ENCODE measurements around the gene PGRMC1.
"Not testable (repeated sequence)": the region's sequence is repeated elsewhere in the genome, so short reads cannot be mapped to it uniquely, and the experiment has no call there.

Gene PGRMC1

DNA sequence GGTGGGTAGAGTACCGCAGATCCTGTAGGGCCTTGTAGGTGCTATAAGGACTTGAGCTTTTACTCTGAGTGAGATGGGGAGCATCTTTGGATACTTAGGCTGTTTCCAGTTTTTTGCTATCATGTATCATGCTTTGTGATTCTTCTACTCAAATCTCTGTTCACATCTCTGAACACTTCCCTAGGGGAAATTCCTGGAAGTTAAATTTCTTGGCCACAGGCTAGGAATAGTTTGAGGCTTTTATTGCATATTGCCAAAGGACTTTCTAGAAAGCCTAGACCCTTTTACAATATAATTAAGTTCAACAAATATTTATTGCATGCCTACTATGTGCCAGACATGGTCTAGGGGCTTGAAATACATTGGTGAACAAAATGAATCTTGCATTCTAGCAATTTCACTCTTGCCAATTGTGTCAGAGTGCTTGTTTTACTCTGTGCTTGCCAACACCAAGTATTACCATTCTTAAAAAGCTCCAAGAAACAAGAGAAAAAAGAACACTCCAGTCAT is 4.1 kb upstream of the PGRMC1 start:
- in situ Hi-C loops (cut with MboI; ENCODE audit: low sequenced_read_pairs): no loop called here

DNA sequence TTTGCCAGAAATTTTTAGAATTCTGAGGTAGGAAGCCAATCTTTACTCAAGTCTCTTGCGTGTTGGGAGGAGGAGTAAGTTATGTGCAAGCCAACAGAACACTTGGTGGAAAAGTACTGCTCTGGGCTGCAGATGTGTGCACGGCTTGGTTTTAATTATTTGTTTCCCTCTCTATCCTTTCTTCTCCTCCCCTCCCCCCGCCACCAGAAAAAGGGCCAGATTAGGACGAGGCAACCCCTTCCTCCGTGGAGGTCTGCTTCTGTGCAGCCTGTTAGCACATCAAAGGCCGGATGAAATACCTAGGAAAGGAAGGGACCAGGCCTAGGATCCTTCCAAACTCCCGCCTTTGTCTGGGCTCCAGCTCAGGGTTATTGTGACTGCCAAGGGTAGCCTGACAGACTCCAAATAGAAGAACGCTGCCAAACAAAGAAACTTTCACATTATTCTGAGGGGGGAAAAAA is 1.0 kb upstream of the PGRMC1 start:
- in situ Hi-C loops (cut with MboI; ENCODE audit: low sequenced_read_pairs): no loop called here

DNA sequence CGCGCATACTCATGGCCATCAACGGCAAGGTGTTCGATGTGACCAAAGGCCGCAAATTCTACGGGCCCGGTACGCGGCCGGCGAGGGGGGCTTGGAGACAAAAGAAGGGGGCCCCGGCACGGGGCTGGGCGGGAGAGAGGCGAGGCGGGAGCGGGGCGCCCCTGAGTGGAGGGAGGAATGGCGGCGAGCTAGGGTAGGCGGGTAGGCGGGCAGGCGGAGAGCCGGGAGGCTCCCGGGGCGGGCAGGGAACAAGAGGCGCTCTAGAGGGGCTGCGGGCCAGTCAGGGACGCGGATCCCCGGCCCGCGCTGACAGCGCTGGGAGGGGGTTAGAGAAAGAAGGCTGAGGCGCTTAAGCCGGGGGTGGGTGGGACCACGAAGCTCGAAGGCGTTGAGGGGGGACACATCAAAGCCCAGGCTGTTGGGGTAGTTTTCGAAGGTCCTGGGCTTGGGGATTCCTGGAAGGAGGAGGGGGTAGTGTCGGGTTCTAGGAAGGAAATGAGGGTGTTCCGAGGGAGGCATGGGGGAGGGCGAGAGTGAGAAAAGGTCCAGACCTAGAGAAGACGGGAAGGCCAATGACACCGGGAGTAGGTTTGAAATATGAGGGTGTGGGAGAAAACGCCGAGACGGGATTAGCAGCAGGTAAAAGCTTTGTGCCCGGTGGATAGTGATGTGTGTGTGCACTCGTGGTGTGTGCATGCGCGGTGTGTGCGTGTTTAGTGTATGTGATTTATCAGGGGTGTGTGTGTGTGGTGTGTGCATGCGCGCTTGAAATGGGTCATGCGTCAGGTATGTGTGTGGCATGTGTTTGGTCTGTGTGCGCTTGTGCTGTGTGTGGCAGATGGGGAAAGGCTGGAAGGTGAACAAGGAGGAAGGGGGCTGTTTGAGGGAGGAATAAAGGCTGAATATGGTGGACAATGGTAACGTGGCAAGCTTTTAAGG is 807 bp downstream of the PGRMC1 start:
- in situ Hi-C loops (cut with MboI; ENCODE audit: low sequenced_read_pairs): no loop called here

DNA sequence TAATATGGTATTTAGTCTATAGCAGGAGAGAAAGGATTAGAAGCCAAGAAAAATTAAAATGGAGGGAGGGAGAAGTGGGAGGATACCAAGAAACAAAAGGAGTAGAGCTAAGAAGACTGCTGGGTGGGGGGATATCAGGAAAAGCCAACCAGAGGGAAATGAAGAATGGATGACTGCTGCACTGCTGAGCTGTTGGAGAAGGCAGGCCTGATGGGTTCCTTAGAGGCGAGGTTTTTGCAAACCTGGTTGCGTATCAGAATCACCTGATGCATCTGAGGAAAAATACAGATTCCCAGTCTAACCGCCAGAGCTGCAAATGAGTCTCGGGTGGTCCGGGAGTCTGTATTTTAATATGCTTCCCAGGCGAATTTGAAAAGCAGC is 1.5 kb downstream of the PGRMC1 start:
- in situ Hi-C loops (cut with MboI; ENCODE audit: low sequenced_read_pairs): no loop called here

DNA sequence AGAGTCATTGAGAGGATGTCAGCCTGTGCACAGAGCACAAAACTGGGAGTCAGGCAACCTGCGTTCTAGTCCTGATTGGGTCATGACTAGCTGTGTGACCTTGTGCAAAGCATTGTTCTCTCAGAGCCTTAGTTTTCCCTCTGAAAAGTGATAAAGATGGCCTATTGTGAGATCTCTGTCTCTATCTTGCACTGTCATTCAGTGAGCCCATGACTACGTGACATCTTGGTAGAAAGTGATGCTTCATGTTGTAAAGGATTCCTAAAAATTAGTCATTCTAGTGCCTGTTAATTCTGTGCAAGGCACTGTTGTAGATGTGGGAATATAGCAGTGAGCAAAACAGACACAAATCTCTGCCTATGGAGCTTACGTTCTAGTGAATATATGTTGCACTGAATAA is 2.5 kb downstream of the PGRMC1 start:
- in situ Hi-C loops (cut with MboI; ENCODE audit: low sequenced_read_pairs): no loop called here

DNA sequence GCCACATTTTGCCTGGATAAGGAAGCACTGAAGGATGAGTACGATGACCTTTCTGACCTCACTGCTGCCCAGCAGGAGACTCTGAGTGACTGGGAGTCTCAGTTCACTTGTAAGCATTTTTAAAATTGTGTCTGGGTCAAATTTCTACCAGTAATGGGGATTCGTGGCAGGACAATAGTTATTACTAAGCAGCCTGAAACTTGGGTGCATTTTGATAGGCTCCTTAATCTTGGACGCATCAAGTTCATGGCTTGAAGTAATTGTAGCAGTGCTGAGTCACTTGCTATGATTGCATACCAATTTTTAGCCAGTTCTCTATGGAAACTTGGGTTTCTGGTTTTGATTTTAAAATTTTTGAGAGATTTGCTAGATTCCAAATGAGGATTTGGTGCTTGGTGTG is 4.3 kb downstream of the PGRMC1 start:
- in situ Hi-C loops (cut with MboI; ENCODE audit: low sequenced_read_pairs): no loop called here

DNA sequence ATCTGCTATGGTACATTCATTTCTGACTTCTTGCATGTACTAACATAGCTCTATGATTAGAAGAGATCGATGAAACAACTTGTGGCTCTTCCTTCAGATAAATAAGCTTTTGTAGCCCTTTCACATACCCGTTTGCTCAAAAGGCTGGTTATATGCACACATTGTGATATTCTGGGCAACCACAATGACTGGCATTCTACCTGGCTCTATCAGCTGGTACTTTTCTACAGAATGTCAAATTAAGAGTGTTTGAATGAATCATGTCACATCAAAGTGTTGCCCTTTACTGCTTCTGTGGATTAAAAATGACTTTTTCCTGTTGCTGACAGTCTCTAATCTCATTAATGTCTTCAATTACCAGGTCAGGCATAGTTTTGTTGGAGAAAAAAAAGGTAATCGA is 11.6 kb downstream of the PGRMC1 start:
- in situ Hi-C loops (cut with MboI; ENCODE audit: low sequenced_read_pairs): no loop called here

DNA sequence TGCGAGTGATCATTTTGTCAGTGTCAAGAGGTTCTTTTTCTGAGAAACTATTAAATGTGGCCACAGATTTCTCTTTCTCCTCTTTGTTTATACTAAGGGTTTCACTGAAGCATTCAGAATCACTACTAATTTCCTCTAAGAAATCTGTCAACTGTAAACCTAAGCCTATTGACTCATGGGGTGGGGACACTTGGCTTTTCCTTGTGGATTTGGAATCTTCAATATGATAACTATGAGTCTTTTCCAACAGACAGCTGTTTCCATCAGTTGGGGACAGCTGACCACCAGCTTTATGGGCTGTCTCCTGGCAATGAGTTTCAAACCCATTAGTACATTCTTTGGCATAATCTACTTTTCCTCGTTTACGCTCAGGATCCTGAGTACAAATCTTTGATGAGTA is 13.8 kb downstream of the PGRMC1 start:
- in situ Hi-C loops (cut with MboI; ENCODE audit: low sequenced_read_pairs): no loop called here

DNA sequence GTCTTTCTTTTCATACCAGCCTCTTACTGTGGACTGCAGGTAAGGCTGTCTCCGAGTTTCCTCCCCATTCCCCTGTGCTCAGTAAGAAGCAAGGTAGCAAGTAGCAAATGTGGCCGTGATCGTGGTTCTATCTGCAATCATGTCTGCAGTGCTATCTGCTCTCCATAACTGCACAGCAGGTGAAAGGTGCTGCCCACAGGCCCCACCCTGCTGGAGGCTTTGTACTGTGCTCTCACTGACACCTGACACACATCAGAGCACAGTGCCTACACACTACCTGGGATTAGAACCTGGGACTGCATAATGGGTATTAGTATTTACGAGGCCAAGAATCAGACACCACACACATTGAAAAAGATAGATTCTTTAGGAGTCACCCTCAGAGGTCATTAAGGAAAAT is 15.3 kb downstream of the PGRMC1 start:
- in situ Hi-C loops (cut with MboI; ENCODE audit: low sequenced_read_pairs): no loop called here

DNA sequence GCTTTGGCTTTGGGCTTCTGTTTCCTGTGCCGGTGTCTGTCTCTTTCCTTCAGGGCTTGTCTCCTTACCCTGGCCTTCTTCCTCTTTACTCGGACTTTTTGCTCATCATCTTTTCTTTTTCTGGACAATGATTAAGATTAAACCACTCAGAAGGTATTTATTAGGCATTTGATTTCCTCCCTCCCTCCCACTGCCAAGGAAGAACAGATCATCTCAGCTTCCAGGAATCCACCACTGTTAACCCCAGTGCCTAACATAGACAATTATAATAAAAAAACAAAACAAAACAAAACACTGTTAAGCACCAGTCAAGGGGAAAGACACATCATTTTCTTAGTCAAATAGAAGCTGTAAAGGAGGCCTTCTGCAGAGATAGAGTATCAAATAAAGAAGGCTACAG is 16.6 kb downstream of the PGRMC1 start:
- in situ Hi-C loops (cut with MboI; ENCODE audit: low sequenced_read_pairs): no loop called here

DNA sequence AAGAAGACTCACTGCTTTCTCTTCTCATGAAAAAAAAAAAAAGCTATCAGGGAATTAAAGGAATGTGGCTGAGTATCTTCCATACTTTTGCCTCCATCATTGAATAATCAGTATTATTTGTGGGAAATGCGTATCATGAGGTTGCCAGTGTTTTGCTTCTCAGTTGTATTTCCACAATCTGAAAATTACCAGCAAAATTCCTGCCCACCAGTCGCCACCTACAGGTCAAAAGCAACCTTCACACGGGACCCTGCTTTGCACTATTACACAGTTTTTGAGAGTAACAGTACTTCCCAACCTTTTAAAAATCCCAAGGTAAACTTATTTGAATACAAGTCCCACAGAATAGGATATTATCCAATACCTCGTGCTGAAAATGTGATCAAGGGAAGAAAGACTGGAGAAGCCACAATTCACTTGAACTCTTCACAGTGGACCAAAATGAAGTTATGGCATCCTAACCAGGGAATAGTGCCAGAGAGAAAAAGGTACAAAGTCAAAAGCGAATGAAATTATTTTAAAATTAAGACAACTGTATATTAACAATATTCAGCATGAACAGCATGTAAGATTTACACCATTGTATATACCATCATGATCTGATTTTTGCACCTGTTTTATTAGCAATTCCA is 30.4 kb downstream of the PGRMC1 start:
- in situ Hi-C loops (cut with MboI; ENCODE audit: low sequenced_read_pairs): no loop called here

DNA sequence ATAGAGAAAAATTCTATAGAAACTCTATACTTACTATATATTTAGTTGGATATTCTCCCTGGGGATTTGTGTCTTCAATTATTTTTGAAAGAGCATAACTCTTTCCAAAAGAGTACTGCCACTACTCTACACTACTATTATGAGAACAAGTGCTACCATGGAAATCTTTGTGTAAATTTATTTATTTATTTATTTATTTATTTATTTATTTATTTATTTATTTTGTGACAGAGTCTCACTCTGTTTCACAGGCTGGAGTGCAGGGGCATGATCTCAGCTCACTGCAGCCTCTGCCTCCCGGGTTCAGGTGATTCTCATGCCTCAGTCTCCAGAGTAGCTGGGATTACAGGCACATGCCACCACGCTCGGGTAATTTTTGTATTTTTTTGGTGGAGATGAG is 31.0 kb downstream of the PGRMC1 start:
- in situ Hi-C loops (cut with MboI; ENCODE audit: low sequenced_read_pairs): not testable (repeated sequence)

DNA sequence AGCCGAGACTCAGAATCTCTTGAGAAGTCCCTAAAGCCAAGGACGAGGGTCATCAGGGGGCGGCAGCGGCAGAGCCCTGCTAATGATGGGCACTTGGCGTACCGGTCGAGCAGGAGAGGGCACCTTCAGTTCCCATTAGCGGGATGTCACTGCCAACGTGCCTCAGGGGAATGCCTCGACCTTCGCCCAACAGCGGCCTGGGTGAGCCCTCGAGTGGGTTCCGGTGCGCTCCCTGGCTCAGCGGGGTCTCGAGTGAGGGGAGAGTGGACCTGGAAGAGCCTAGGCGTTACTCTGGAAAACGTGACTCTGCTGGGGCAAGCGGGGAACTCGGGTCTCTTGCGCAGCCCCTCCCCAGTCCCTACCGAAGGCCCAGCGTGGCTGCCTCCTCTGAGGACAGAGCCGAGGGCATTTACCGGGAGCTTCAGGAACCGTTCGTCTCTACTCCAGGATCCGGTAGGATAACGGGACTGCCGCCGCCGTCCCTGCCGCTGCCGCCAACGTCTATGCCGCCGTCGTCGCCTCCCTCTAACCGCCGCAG is 36.9 kb downstream of the PGRMC1 start:
- in situ Hi-C loops (cut with MboI; ENCODE audit: low sequenced_read_pairs): no loop called here

DNA sequence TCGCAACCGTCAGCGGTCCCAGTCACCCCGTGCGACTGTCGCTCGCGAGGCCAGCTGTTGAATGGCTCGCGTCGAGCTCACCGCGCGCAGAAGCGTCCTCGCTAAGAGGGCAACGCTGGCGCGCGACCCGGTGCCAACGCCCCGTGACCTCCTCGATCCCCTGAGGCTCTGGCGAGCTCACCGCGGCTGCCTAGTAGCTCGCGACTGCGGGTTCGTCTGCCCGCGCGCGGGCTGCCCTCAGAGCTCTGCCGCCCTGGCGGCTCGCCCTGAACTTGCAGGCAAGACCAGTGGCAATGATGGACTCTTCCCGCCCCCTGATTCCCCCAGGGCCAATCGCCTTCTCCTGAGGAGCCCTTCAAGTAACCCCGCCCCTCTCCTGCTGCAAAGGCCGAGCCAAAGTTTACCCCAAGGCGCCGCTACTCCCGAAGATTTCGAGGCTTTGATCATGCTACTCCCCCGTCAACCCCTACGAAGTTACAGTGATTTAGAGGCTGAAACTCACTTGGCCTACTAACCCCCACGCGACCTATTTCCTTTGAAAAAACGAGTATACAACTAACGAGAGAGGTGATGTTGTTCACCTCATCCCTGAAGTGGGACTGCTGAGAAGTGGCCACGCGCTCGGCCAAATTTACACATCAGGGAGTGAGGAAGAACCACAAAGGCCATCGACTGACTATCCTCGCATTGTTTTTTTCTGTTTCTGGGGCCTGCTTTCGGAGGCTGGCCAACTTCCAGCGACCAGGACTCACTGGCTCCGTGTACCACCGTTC is 37.5 kb downstream of the PGRMC1 start:
- in situ Hi-C loops (cut with MboI; ENCODE audit: low sequenced_read_pairs): no loop called here

DNA sequence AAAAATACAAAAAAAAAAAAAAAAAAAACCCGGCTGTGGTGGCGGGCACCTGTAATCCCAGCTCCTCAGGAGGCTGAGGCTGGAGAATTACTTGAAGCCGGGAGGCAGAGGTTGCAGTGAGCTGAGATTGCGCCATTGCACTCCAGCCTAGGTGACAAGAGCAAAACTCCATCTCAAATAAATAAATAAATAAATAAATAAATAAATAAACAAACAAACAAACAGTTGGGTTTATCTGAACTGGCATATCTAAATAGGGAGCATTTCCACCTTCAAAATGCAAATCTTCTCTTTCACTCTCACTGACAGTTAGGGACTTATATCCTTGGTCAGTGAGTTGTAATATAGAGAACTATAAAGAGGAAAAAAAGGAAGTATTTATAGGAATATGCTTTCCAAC is 46.3 kb downstream of the PGRMC1 start:
- in situ Hi-C loops (cut with MboI; ENCODE audit: low sequenced_read_pairs): not testable (repeated sequence)

DNA sequence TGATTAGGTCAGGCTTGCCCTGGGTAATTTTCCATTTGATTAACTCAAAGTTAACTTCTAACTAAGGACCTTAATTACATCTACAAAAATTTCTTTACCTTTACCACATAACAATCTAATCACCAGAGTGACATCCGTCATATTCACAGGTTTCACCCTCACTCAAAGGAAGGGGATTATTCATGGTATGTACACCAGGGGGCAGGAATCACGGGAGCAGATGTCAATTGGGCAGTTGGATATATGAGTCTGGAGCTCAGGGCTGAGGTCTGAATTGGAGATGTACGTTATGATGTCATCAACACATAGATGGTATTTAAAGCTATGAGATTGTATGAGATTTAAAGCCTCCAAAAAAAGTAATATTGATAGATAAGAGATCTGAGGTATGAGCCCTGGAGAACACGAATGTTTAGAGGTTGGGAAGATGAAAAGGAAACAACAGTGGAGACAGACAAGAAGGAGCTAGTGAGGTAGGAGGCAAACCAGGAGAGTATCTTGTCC is 52.9 kb downstream of the PGRMC1 start:
- in situ Hi-C loops (cut with MboI; ENCODE audit: low sequenced_read_pairs): no loop called here

DNA sequence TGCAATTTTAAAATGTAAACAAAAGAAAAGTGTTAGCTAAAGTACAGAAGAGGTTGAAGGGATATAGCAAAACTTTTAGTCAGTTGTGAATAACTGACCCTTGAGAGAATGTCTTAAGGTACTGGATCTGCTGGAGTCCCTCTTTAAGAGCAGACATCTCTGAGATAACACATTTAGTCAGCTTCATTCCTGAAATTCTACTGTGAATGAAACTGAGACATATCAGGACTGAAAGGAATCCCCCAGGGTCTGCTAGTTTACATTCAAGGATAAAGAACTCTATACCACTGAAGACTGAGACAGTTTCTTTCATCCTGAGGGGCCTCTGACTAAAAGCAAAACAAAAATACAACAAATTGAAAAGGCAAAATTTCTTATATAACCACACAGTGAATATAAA is 54.4 kb downstream of the PGRMC1 start:
- in situ Hi-C loops (cut with MboI; ENCODE audit: low sequenced_read_pairs): no loop called here

DNA sequence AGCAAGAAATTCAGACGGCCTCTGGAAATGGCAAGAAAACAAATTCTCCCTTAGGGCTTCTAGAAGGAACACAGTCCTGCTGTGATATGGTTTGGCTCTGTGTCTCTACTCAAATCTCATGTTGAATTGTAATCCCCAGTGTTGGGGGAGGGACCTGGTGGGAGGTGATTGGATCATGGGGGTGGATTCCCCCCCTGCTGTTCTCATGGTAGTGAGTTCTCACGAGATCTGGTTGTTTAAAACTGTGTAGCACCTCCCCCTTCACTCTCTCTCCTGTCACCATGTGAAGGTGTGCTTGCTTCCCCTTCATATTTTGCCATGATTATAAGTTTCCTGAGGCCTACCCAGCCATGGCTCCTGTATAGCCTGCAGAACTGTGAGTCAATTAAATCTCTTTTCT is 55.2 kb downstream of the PGRMC1 start:
- in situ Hi-C loops (cut with MboI; ENCODE audit: low sequenced_read_pairs): not testable (repeated sequence)

DNA sequence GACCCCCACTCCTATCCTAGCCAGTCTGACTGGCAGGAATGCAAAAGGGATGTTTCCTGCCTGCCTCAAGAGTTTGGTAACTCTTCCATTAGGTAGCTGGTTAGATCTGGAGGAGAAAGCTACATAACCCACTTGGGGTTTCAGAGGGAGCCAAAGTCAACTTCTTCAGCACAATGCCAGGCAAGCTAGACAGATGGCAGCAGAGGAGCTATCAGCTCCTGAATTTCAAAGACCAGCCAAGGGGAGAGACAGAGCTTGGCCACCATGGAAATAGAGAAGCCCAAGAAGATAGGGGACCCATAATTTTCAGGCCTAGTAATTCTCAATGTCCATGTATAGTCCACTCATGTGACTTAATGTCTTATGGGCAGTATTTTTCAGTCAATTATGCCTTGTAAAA is 56.4 kb downstream of the PGRMC1 start:
- in situ Hi-C loops (cut with MboI; ENCODE audit: low sequenced_read_pairs): no loop called here
